SHP77 treated with DMSO at 0.1 percent for 48 hours (cell line): ENCODE measurements around the gene ALDH3B2.
"Not testable (repeated sequence)": the region's sequence is repeated elsewhere in the genome, so short reads cannot be mapped to it uniquely, and the experiment has no call there.

ENCODE experiments used
- DNase-seq: peaks from one replicate; lab custom pipeline; 2025; lab: John Stamatoyannopoulos, UW

Gene ALDH3B2

DNA sequence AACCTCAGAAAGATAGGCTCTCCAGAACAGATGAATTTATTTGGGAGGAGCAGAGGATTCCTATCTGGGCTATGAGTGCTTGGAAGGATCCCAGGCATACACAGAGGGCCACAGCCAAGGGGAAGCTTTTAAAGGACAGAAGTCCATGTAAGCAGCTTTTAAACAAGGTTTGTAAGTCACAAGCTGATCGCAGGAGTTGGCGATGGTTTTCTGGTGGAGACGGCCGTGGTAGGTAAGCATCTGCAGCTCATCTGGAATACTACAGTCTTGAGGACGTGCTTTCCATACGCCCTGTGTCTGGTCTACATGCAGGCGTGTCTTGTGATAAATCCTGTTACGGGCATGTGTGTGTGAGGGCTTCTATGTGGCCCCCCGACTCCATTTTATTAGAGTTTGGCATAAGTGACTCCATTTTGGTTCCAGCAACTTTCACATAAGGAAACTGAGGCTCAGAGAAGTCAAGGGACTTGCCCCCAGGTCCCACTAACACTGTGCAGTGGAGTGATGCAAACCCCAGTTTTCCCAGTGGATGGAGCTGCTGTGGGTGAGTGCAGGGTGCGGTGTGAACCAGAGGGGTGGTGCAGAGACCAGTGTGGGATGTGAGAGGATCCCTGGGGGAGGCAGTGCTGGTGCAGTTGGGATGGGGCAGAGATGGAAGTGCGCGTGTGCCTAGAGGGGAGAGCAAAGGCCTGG, 12.1 kb downstream of the ALDH3B2 start:
- no peak for DNase-seq

DNA sequence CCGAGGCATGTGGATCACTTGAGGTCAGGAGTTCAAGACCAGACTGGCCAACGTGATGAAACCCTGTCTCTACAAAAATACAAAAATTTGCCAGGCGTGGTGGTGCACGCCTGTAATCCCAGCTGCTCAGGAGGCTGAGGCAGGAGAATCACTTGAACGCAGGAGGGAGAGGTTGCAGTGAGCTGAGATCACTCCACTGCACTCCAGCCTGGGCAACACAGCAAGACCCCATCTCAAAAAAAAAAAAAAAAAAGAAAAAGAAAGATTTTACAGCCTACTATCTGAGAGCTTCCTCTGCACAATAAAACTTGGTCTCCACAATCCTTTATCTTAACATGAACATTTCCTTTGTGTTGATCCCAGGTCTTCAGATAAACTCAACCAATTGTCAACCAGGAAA, 13.7 kb downstream of the ALDH3B2 start:
- DNase-seq = not testable (repeated sequence)

DNA sequence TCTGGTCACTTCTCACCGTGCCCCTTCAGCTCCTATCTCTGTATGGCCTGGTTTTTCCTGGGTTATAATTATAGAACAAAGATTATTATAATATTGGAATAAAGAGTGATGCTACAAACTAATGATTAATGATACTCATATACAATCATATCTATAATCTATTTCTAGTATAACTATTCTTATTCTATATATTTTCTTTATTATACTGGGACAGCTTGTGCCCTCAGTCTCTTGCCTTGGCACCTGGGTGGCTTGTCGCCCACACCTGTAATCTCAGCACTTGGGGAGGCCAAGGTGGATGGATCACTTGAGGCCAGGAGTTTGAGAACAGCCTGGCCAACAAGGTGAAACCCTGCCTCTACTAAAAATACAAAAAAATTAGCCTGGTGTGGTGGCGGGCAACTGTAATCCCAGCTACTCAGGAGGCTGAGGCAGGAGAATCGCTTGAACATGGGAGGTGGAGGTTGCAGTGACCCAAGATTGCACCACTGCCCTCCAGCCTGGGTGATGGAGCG, 14.7 kb downstream of the ALDH3B2 start:
- DNase-seq = not testable (repeated sequence)

DNA sequence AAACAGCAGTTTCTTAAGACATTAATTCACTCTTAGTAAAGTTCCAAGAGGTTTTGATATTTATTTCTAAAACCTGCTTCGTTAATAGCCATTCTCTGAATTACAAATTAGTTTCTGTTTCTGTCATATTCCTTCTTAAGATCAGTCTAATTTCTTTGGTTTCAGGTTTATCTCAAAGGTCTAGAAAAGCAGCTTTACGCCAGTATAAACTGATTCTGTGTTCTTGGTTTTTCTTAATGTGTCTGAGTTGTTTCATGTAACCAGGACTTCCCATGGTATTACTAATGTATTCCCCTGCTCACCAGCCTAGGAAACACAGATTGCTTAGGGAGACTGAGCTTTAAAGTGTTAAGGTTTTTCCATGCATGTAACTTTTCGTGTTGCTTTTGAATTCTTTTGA, 17.1 kb downstream of the ALDH3B2 start:
- DNase-seq = no peak

DNA sequence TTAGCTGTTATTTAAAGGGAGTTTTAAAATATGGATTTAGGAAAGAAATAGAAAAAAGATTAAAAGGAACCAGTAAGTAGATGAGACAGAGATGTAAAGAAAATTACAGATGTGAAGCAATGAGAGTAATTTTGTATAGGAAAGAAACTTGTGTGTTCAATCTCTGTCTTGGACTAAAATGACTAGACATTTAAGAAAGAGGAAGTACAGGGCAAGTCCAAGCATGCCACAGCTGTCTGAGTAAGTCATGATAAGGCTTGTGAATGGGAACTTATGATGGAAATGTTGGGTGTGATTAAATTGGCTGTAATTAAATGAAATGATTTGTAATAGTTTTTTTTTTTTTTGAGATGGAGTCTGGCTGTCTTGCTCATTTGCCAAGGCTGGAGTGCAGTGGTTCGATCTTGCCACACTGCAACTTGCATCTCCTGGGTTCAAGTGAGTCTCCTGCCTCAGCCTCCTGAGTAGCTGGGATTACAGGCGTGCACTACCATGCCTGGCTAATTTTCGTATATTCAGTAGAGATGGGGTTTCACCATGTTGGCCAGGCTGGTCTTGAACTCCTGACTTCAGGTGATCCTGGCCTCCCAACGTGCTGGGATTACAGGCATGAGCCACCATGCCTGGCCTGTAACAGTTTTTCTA, 18.0 kb downstream of the ALDH3B2 start:
- DNase-seq = no peak

DNA sequence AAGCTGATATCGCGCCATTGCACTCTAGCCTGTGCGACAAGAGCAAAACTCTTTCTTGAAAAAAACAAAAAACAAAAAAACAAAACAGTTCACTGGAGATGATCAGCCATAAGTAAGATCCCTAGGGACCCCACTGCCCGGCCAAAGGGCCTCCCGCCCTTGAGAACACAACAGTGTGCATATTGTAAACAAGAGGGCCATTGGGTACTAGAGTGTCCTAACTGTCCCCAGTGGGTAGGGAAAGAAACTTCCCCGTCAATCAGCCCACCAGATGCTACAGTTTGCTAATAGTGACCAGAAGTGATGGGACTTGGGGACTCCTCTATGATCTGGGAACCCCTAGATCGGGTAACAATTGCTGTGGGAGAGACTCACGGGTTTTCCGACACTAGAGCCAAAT, 20.2 kb downstream of the ALDH3B2 start:
- DNase-seq = no peak

DNA sequence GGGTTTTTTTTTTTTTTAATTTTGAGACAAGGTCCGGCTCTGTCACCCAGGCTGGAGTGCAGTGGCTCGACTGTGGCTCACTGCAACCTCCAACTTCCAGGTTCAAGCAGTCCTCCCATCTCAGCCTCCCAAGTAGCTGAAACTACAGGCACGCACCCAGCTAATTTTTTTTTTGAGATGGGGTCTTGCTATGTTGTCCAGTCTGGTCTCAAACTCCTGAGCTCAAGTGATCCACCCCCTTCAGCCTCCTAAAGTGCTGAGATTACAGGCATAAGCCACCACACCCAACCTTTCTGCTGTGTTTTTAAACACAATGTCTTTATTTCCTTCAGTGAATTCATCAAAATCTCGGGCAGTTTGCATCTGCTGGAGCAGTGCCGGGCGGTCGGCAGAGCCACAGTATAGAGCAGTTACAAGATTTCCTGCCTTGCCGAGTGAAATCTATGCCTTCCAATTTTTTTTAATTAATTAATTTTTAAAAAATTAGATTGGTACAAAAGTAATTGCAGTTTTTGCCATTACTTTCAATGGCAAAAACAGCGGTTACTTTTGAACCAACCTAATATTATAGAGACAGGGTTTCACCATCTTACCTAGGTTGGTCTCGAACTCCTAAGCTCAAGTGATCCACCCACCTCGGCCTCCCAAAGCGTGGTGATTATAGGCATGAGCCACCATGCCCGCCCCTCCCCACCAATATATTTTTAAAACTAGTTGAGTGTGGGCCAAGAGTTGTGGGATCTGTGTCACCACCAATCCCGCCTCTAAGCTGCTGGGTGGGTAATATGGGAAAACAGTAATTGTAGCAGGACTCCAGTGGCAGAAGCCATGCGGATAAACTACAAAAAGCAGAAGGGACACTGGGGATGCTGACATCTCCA, 21.2 kb downstream of the ALDH3B2 start:
- no peak for DNase-seq

DNA sequence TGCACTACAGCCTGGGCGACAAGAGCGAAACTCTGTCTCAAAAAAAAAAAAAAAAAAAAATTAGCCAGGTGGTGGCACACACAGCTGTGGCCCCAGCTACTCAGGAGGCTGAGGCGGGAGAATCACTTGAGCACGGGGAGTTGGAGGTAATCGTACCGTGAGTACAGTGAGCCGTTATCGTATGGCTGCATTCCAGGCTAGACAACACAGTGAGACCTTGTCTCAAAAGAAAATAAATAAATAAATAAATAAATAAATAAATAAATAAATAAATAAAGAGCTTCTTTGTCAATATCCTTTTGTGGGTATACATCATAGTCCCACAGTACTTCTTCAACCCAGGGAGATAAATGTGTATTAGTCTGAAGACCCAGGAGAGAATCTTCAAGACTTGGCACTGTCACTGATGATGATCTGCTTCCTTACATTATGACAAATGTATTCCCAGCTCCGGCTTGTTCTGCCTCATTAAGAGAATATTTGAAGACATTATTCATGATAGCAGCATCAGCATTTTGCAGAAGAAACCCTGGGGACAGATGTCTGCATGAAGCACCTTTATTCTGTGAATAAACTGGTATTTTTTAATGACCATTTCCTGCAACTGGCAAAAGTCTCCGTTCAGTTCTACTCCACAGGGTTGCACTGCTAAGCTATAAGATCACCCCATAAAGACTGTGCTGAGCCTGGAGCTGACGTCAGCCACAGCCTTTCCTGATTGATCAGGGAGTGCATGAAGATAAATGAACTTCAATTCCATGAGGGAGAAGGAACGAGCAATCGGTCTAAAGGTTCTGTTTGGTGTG, 22.2 kb downstream of the ALDH3B2 start:
- no peak for DNase-seq

DNA sequence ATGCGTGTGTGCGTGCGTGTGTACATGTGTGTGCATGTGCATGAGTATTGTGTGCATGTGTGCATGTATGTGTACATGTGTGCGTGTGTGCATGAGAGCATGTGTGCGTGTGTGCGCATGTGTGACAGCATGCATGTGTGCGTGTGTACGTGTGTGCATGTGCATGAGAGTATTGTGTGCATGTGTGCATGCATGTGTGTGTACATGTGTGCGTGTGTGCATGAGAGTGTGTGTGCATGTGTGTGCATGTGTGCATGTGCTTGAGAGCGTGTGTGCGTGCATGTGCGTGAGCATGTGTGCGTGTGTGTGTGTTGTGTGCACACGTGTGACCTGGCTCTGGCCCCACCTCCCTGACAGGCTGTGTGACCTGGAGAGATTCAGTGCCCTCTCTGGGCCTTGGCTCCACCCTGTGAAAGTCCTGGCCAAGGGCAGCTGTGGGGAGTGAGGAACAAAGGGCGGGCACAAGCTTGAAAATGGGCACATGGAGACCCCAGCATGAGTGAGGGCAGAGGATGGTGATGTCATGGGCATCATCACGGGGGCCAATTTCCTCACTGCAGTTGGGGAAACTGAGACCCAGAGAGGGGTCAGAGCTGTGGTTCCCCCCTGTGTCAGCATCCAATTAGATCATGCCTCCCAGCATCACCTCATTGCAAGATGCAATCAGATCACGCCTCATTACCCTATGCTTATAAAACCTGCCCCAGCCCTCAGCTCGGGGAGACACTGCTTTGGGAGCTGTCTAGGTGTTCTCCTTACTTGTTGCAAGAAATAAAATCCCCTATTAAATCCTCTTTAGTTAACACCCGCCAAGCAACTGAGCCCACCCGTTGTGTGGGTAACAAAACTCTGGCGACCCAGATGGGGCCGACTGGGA, 24.6 kb downstream of the ALDH3B2 start:
- DNase-seq = no peak

DNA sequence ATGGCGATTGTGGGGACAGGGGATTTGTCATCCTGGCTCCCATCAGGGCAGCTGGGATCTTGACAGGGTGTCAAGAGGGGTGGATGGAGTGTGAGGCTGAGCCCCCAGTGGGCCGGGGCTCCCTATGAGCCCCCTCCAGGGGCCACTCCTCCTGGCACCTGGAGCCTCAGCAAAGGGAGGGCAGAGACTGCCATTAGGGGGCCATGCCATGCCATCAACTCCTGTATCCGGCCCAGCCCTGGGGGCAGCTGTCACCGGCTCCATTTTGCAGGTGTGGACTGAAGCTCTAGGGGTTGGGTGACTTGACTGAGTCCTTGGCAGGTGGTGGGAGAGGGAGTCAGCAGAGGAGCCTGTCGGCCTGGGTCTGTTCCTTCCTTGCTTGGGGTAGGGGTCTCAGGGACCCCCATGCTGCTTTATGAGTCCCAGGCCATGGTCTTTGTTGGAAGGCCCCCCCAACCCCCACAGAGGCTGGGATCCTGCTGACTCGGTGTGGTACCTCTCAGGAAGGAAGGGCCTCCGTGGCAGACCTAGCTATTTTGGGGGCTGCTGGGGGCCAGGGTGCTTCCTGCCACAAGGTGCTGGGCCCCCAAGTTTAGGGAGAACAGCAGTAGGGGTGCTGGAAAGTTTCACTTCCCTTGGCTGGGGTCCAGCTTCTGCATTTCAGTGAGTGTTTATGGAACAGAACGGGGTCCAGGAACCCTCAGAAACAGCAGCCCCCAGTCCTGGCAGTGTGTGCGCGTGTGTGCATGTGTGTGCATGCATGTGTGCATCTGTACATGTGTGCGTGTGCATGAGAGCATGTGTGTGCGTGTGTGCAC, 25.4 kb downstream of the ALDH3B2 start:
- DNase-seq = no peak

DNA sequence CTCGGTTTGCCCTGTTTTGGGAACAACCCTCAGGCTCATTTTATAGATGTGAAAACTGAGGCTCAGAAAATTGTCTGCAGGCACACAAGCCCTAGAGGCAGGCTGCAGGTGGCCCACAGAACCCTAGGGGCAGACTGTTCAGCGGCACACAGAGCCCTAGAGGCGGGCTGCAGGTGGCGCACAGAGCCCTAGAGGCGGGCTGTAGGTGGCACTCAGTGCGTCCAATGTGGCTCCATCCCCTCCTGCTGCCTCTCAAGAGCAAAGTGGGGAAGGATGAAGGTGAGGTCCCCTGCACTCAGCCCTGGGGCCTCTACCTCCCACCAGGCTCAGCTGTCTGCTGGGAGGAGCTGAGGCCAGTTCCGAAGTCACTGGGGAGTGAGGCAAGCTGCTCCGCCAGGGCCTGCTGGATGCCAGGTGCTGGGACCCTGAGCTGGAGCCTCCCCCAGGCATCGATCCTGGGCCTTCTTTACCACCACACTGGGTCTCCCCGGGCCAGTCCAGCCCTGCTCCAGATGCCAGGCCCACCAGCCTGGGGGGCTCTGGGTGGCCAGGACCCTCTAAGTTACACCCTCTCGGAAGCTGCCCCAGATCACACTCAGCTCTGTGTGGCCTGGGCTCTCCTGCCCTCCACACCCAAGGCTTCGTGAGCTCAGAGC, 26.2 kb downstream of the ALDH3B2 start:
- no peak for DNase-seq

DNA sequence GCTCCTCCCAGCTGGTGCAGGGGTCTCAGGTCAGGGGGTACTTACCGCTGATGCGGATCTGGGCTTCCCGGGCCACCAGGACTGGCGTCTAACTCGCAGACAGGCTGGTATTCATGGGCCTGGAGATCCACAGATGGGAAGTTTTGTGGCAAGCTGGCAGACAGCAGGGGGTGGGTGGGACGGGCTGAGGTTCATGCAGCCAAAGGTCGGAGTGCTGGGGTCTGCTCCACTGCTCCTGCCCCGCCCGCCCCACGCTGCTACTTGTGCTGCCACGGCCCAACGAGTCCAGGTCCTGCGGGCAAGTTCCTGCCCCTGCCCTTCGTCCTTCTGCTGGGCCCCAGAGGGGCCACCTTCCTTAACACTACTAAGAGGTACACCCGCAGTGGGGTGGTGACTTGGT, 27.0 kb downstream of the ALDH3B2 start:
- DNase-seq = no peak

DNA sequence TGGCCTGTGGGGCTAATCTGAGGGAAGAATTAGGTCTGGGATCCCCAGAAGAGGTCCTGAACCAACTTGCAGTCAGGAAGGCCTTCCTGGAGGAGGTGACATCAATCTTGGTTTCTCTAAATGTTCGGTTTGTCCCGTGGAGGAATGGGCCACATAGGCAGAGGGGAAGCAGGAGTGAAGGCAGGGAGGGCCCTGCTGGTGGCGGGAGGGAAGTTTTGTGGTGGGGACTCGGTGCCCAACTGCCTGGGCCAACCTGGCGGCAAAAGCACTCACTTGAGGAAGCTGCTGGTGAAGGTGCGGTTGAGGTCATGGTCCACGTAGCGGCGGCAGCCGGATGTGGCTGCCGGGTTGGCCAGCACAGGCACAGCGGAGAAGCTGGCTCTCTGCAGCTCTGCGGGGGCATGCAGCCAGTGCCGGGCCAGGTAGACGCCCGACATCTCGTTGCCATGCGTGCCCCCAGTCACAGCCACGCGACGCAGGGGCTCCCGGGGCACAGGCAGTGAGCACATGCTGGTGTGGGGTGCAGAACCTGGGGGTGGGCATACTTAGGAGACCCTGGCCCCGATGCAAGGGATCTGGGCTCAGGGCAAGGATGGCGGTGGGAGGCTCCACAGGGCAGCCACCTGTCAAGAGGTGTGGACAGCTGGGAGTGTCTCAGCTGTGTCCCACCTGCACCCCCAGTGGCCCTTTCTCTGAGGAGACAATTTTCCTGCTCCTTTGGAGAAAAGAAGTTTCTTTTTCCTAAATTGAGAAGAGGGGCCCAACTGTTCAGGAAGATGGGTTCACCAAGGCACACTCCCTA, 27.7 kb downstream of the ALDH3B2 start:
- no peak for DNase-seq

DNA sequence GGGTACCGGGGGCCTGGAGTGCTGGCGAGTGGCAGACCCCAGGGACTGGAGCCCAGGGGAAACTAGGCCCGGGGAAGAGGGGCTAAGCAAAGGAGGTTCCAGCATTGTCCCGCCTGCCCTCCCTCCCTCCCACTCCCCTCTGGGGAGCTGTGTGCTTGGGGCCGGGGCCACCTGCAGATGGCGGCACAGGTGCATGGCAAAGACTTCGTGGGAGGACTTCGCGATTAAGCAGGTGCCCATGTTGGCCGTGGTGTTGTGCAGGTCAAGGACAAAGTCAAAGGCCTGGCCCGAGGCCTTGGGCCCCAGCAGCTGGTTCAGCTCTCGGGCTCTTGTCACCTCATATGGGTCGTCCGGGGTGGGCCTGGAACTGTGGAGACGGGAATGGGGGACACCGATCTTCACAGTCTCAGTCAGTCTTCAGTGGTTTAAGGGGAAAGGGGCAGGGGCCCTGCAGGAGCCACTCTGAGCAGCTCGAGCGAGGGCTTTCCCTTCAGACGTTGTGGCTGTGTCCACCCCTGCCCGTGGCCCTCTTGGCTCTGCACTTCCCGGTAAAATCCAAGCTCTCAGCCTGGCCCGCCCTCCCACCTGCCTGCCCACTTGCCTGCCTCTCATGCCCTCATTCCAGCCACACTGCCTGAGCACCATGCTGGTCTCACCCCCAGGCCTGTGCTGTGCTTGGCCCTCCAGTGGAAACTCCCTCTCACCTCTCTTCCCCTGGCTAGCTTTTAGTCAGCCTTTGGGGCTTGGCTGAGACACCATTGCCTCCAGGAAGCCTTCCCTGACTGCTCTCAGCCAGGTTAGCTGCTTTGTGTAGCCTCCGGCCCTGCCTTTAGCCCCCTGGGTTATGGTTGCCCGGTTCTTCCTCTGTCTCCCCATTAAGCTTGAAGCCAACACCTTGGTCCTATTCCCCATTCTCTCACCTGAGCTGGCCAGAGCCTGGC, 28.6 kb downstream of the ALDH3B2 start:
- DNase-seq = no peak

DNA sequence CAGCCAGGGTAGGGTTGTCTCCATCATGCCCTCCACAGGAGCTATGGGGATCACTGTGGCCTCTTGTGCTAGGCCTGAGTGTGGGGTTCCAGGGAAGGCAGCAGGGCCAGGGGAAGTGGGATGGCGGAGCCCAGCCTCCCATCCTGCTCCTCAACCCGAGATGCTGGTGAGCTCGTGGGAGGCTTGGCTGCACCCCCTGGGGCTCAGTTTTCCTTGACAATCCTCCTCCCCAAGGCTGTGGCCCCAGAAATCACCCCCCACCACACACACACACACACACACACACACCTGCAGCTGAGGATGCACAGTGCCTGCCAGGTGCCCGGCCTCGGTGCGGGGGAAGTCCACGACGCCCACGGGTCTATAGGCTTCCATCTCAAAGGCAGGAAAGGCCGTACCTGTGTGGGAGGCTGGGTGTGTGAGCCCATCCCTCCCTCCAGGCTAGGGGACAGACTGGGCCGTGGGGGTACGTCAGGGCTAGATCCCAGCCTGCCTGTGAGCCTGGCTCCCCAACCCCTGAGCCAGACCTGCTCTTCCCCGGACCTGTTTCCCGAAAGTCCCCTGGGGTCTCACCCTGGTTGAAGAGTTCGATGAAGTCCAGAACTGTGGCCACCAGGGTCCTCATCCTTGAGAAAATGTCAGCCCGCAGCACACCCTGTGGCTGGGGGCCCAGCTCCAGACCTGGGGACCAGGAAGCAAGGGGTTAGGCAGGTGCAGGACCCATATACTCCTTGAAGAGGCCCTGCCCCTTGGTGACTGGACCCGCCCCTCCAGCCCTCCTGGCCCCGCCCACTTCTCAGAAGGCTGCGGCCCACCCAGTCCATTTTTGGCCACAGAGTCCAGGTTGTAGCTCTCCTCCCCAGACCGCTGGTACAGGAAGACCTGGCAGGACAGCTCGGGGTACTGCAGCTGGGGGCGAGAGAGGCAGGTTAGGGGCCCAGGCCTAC, 29.7 kb downstream of the ALDH3B2 start:
- DNase-seq = no peak

DNA sequence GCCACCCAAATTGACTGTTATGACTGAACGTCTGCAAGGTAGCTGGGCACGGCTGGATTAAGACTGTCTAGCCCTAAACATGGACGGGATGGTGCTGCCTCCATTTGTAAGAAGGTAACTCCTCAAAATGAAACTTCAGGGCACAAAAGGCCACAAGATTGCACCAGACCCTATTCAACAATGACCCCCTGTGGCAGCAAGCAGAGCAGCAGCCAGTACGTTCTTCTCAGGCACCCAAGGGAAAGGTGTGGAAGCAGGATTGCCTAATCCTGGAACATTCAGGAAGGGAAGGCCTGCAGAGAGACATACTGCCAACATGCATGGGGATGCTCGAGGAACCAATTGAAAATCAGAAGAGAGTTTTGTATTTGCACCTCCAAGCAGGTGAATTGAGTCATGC, 30.4 kb downstream of the ALDH3B2 start:
- no peak for DNase-seq
